ENCODE measurements around the gene RPL28.

Gene RPL28

GRCh38 chr19:55344444-55344843 lies 41.3 kb upstream of the RPL28 start:
- POLR2A ChIA-PET = interaction anchor here (0.7 to 1.7 kb wide), 3 partner anchors 24 to 104 kb away, joined by 3 to 5 read pairs (median 5); no protein-coding TSS in a partner anchor
- Histone ChIP-seq H3K4me1 (ENCODE audit: control insufficient read depth, insufficient read depth, low read length) (peaks cover 13% of the 10 kb centered on the region), H3K4me3 (ENCODE audit: low read depth, low read length) (no peak overlapping the region), H3K36me3 (ENCODE audit: control insufficient read depth in 2 of 2, insufficient read depth in 1 of 2, low read length in 2 of 2) (peaks cover 3 to 58% of the 10 kb centered on the region in 2 experiments), H3K9me3 (ENCODE audit: control insufficient read depth, insufficient read depth, low read depth, low read length) (no peaks in the 10 kb centered on the region), H3K27ac (ENCODE audit: extremely low read depth, low read depth, low read length) (peak overlapping the region; percentile 53; the same call in 1 of the 2 replicates)
- no peak for TF ChIP-seq ZNF132 (tag by site-specific recombination; IDR thresholded peaks at IDR 0.05; ENCODE audit: borderline replicate concordance)
- TF ChIP-seq ZNF223 (tag by site-specific recombination; IDR thresholded peaks at IDR 0.05) = no peak
- TF ChIP-seq ZNF510 (tag by site-specific recombination; IDR thresholded peaks at IDR 0.05; ENCODE audit: insufficient replicate concordance) = no peak
- no peak for TF ChIP-seq SALL2 (tag by site-specific recombination; IDR thresholded peaks at IDR 0.05; ENCODE audit: borderline replicate concordance)
- no peak for TF ChIP-seq ZNF785 (tag by site-specific recombination; IDR thresholded peaks at IDR 0.05)
- no peak for TF ChIP-seq ZNF521 (tag by site-specific recombination; IDR thresholded peaks at IDR 0.05)
- peak; percentile 66 for TF ChIP-seq ZIC2 (tag by site-specific recombination; IDR thresholded peaks at IDR 0.05)
- TF ChIP-seq ZNF701 (tag by site-specific recombination; IDR thresholded peaks at IDR 0.05) = no peak
- TF ChIP-seq, protein P1, sequence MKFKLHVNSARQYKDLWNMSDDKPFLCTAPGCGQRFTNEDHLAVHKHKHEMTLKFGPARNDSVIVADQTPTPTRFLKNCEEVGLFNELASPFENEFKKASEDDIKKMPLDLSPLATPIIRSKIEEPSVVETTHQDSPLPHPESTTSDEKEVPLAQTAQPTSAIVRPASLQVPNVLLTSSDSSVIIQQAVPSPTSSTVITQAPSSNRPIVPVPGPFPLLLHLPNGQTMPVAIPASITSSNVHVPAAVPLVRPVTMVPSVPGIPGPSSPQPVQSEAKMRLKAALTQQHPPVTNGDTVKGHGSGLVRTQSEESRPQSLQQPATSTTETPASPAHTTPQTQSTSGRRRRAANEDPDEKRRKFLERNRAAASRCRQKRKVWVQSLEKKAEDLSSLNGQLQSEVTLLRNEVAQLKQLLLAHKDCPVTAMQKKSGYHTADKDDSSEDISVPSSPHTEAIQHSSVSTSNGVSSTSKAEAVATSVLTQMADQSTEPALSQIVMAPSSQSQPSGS (tag by site-specific recombination; IDR thresholded peaks at IDR 0.05; ENCODE audit: low read depth) = no peak
- no peak for TF ChIP-seq ZNF302 (tag by site-specific recombination; IDR thresholded peaks at IDR 0.05; ENCODE audit: low read depth)
- TF ChIP-seq ZNF558 (tag by site-specific recombination; IDR thresholded peaks at IDR 0.05) = no peak
- peak; percentile 40 for TF ChIP-seq GLIS2 (tag by site-specific recombination; IDR thresholded peaks at IDR 0.05)
- TF ChIP-seq ZNF548 (tag by site-specific recombination; IDR thresholded peaks at IDR 0.05) = no peak
- no peak for TF ChIP-seq ZNF211 (tag by site-specific recombination; IDR thresholded peaks at IDR 0.05; ENCODE audit: low read depth)
- TF ChIP-seq ZNF426 (tag by site-specific recombination; IDR thresholded peaks at IDR 0.05) = no peak
- no peak for TF ChIP-seq TCF7L2 (IDR thresholded peaks at IDR 0.05; ENCODE audit: borderline replicate concordance, low read depth, low read length)
- no peak for TF ChIP-seq KLF8 (tag by site-specific recombination; IDR thresholded peaks at IDR 0.05)
- no peak for TF ChIP-seq ZNF311 (tag by site-specific recombination; IDR thresholded peaks at IDR 0.05; ENCODE audit: borderline replicate concordance)
- CTCF ChIA-PET = interaction anchor here (1.6 kb wide), 1 partner anchor 52 kb away, joined by 3 read pairs; no protein-coding TSS in a partner anchor

- Histone ChIP-seq H3K36me3 (ENCODE audit: control insufficient read depth in 2 of 2, insufficient read depth in 1 of 2, low read length in 2 of 2) (peaks cover 3 to 59% of the 10 kb centered on the region in 2 experiments), H3K4me3 (ENCODE audit: low read depth, low read length) (no peak overlapping the region), H3K4me1 (ENCODE audit: control insufficient read depth, insufficient read depth, low read length) (peaks cover 11% of the 10 kb centered on the region), H3K27ac (ENCODE audit: extremely low read depth, low read depth, low read length) (no peak overlapping the region), H3K9me3 (ENCODE audit: control insufficient read depth, insufficient read depth, low read depth, low read length) (no peaks in the 10 kb centered on the region)
- TF ChIP-seq YY1 (tag by site-specific recombination; IDR thresholded peaks at IDR 0.05) (no peak), SP2 (tag by site-specific recombination; IDR thresholded peaks at IDR 0.05) (peak; percentile 28; the same call in 1 of the 2 replicates), ZNF654 (tag by site-specific recombination; IDR thresholded peaks at IDR 0.05; ENCODE audit: low read depth) (no peak), GLIS2 (tag by site-specific recombination; IDR thresholded peaks at IDR 0.05) (peak; percentile 75), ZNF792 (tag by site-specific recombination; IDR thresholded peaks at IDR 0.05) (no peak)
- ChIA-PET CTCF (interaction anchor here (1.0 to 1.6 kb wide), 4 partner anchors 14 to 279 kb away, joined by 3 to 5 read pairs (median 4); partner anchors contain the start of gene ZNF784), POLR2A (interaction anchor here (0.6 to 1.7 kb wide), 5 partner anchors 10 to 63 kb away, joined by 3 to 5 read pairs (median 4); partner anchors contain the start of gene UBE2S)
Observed at GRCh38 chr19:55345101-55345817, 40.5 kb upstream of the RPL28 start.
